Mucosa of descending colon (tissue), 3 donors: ENCODE measurements around the gene RPS23. TPM values are rescaled to one million over a fixed set of nuclear protein-coding genes. Genes with fewer than 3 reads are reported as not detected.
"Not testable (repeated sequence)": the region's sequence is repeated elsewhere in the genome, so short reads cannot be mapped to it uniquely, and the experiment has no call there.

Source experiments
- ATAC-seq: fragments of 200-7000 bp; cut with Tn5 transposase; one replicate; pipeline ENCODE4 v1.9.1; 2020; ENCODE audit warnings: mild to moderate bottlenecking, moderate library complexity
- DNase-seq, 3 donors: peaks; one replicate each; pipeline ENCODE4 v3.0.0-alpha.2; 2020
- H3K36me3 ChIP-seq: fragments of 200-600 bp; one replicate; pipeline ENCODE4 v1.8.0; 2021; ENCODE audit warnings: low read depth, mild to moderate bottlenecking
- H3K4me1 ChIP-seq: fragments of 200-600 bp; one replicate; pipeline ENCODE4 v1.8.0; 2021; ENCODE audit warnings: low read depth, mild to moderate bottlenecking
- H3K4me3 ChIP-seq: fragments of 200-600 bp; one replicate; pipeline ENCODE4 v1.8.0; 2021; ENCODE audit warnings: mild to moderate bottlenecking
- H3K9me3 ChIP-seq: fragments of 200-600 bp; one replicate; pipeline ENCODE4 v1.8.0; 2021; ENCODE audit warnings: mild to moderate bottlenecking
- CTCF ChIP-seq: fragments of 200-600 bp; IDR thresholded peaks from one replicate; pipeline ENCODE4 v1.8.0; 2022; ENCODE audit warnings: antibody characterized with exemption, mild to moderate bottlenecking
- intact Hi-C, 2 donors: fragments of 100-400 bp; cut with DNase I in 1 of 2; cut with micrococcal nuclease in 1 of 2; formaldehyde crosslinking; loops; one replicate each; pipeline versions ENCODE4 v1.11.0 to v1.11.1; 2022; cut with DNase I, micrococcal nuclease
- total RNA-seq, 3 donors: library from RNA; stranded (reverse); fragmentation: NEBNext Ultra II Directional in 2 of 3; extraction: Animal tissue kit (Norgen Biotek cat#: 25700) in 2 of 3; gene quantifications; one replicate each; pipeline versions ENCODE4 v1.2.1 to v1.2.4, GENCODE V29; 2021 to 2023
- donor health status: DM: no; HTN: no; CAD: no; lungs with moderate emphysema.
- donor health status: DM: no; HTN: no; CAD: no.
- donor health status: DM: no; HTN: yes; CAD: no.

The RPS23 gene
- total RNA-seq, 3 donors from 2014 or later: 1,146 to 1,498 (median 1,222) TPM

GRCh38 chr5:82276800-82277612 lies 1.1 kb downstream of the RPS23 start:
- H3K4me3 ChIP-seq: no peak overlapping the region
- H3K4me1 ChIP-seq: no peaks in the 10 kb centered on the region
- DNase-seq (no peak), ATAC-seq (no peak)
- TF ChIP-seq CTCF: no peak
- peaks cover 4% of the 10 kb centered on the region for H3K36me3 ChIP-seq
- H3K9me3 ChIP-seq: no peaks in the 10 kb centered on the region
- intact Hi-C loops: no loop called here

GRCh38 chr5:82275216-82275664 lies 2.9 kb downstream of the RPS23 start:
- no peak for DNase-seq
- ATAC-seq: no peak
- Histone ChIP-seq H3K4me1 (no peaks in the 10 kb centered on the region), H3K36me3 (peaks cover 4% of the 10 kb centered on the region), H3K9me3 (no peaks in the 10 kb centered on the region), H3K4me3 (no peak overlapping the region)
- intact Hi-C loops: no loop called here
- TF ChIP-seq CTCF: no peak

- DNase-seq (no peak), ATAC-seq (no peak)
- no peak for TF ChIP-seq CTCF
- Histone ChIP-seq H3K4me1 (no peaks in the 10 kb centered on the region), H3K4me3 (no peak overlapping the region), H3K9me3 (no peaks in the 10 kb centered on the region), H3K36me3 (peaks cover 4% of the 10 kb centered on the region)
- intact Hi-C loops: no loop called here
Measured at GRCh38 chr5:82274343-82275211, 3.6 kb downstream of the RPS23 start.

- intact Hi-C loops, H3K9me3 ChIP-seq, H3K4me1 ChIP-seq, H3K4me3 ChIP-seq, DNase-seq, ATAC-seq, H3K36me3 ChIP-seq: not testable (repeated sequence)
Measured at GRCh38 chr5:82273426-82273825, 4.7 kb downstream of the RPS23 start.

- intact Hi-C loops, H3K4me1 ChIP-seq, H3K9me3 ChIP-seq, H3K4me3 ChIP-seq, H3K36me3 ChIP-seq, DNase-seq, ATAC-seq: not testable (repeated sequence)
Measured at GRCh38 chr5:82272571-82273356, 5.4 kb downstream of the RPS23 start.

- DNase-seq, intact Hi-C loops, ATAC-seq, H3K4me3 ChIP-seq, H3K4me1 ChIP-seq, H3K36me3 ChIP-seq: not testable (repeated sequence)
- H3K9me3 ChIP-seq: peaks cover 10% of the 10 kb centered on the region
Measured at GRCh38 chr5:82269363-82269762, 8.8 kb downstream of the RPS23 start.

GRCh38 chr5:82267297-82267933 lies 10.7 kb downstream of the RPS23 start:
- H3K4me1 ChIP-seq, ATAC-seq, DNase-seq, H3K36me3 ChIP-seq, intact Hi-C loops, H3K4me3 ChIP-seq: not testable (repeated sequence)
- peaks cover 10% of the 10 kb centered on the region for H3K9me3 ChIP-seq
